Glutamatergic neuron (in vitro differentiated cells): ENCODE results near the gene GPAT2. TPM values are rescaled to one million over a fixed set of nuclear protein-coding genes. Genes with fewer than 3 reads are reported as not detected.
"Not testable (repeated sequence)": the region's sequence is repeated elsewhere in the genome, so short reads cannot be mapped to it uniquely, and the experiment has no call there.

Experiments used
- DNase-seq: peaks from one replicate; pipeline ENCODE4 v3.0.0; 2022
- H3K27ac Mint-ChIP-seq: one replicate; pipeline ENCODE4 v1.8.0; 2020; ENCODE audit warnings: mild to moderate bottlenecking, mixed read lengths, inconsistent platforms; ENCODE audit not compliant: unreplicated experiment
- H3K27me3 Mint-ChIP-seq: one replicate; pipeline ENCODE4 v1.8.0; 2020; ENCODE audit warnings: mild to moderate bottlenecking, moderate library complexity, mixed read lengths, inconsistent platforms; ENCODE audit not compliant: unreplicated experiment
- H3K36me3 Mint-ChIP-seq: one replicate; pipeline ENCODE4 v1.8.0; 2020; ENCODE audit warnings: mild to moderate bottlenecking, mixed read lengths, inconsistent platforms; ENCODE audit not compliant: unreplicated experiment
- H3K4me1 Mint-ChIP-seq: one replicate; pipeline ENCODE4 v1.8.0; 2020; ENCODE audit warnings: mild to moderate bottlenecking, low read depth, mixed read lengths, inconsistent platforms; ENCODE audit not compliant: unreplicated experiment
- H3K4me3 Mint-ChIP-seq: one replicate; pipeline ENCODE4 v1.8.0; 2020; ENCODE audit warnings: mild to moderate bottlenecking, mixed read lengths, inconsistent platforms; ENCODE audit not compliant: unreplicated experiment
- H3K9me3 Mint-ChIP-seq: one replicate; pipeline ENCODE4 v1.8.0; 2020; ENCODE audit warnings: mild to moderate bottlenecking, moderate library complexity, mixed read lengths, inconsistent platforms; ENCODE audit not compliant: unreplicated experiment
- CTCF ChIP-seq: fragments of 200-600 bp; sonication (generic); IDR thresholded peaks from one replicate; pipeline ENCODE4 v1.5.0; 2021; ENCODE audit not compliant: partially characterized antibody, unreplicated experiment
- total RNA-seq: library from RNA; stranded (reverse); fragmentation: NEBNext Ultra II Directional; extraction: Animal tissue kit (Norgen Biotek cat#: 25700); gene quantifications from one replicate; pipeline ENCODE4 v1.2.1, GENCODE V29; 2021; ENCODE audit not compliant: unreplicated experiment

The GPAT2 gene
- total RNA-seq, 1 donor from 2014 or later: 0.47 TPM

GRCh38 chr2:96069878-96070277, 35.2 kb upstream of the GPAT2 start:
- H3K4me3 Mint-ChIP-seq, H3K36me3 Mint-ChIP-seq, H3K9me3 Mint-ChIP-seq, DNase-seq, H3K27me3 Mint-ChIP-seq, H3K27ac Mint-ChIP-seq: not testable (repeated sequence)
- H3K4me1 Mint-ChIP-seq: peaks cover 25% of the 10 kb centered on the region

GRCh38 chr2:96067902-96068581, 33.3 kb upstream of the GPAT2 start:
- H3K9me3 Mint-ChIP-seq, DNase-seq, H3K27me3 Mint-ChIP-seq, H3K36me3 Mint-ChIP-seq, H3K4me3 Mint-ChIP-seq: not testable (repeated sequence)
- peaks cover 25% of the 10 kb centered on the region for H3K4me1 Mint-ChIP-seq
- H3K27ac Mint-ChIP-seq: peak overlapping the region; percentile 38

- not testable (repeated sequence) for H3K36me3 Mint-ChIP-seq
These were observed 32.5 kb upstream of the GPAT2 start for GRCh38 chr2:96067098-96067660.

GRCh38 chr2:96066511-96066910, 31.8 kb upstream of the GPAT2 start:
- peaks cover 13% of the 10 kb centered on the region for H3K4me1 Mint-ChIP-seq
- H3K4me3 Mint-ChIP-seq, H3K36me3 Mint-ChIP-seq, DNase-seq, H3K27me3 Mint-ChIP-seq, H3K9me3 Mint-ChIP-seq, H3K27ac Mint-ChIP-seq: not testable (repeated sequence)

More at GRCh38 chr2:96067098-96067660, 32.5 kb upstream of the GPAT2 start:
- not testable (repeated sequence) for H3K27ac Mint-ChIP-seq, H3K27me3 Mint-ChIP-seq, H3K9me3 Mint-ChIP-seq, H3K4me3 Mint-ChIP-seq, DNase-seq
- peaks cover 19% of the 10 kb centered on the region for H3K4me1 Mint-ChIP-seq

GRCh38 chr2:96065954-96066353, 31.2 kb upstream of the GPAT2 start:
- H3K27me3 Mint-ChIP-seq, H3K36me3 Mint-ChIP-seq, H3K27ac Mint-ChIP-seq, H3K4me3 Mint-ChIP-seq, H3K9me3 Mint-ChIP-seq, DNase-seq: not testable (repeated sequence)
- H3K4me1 Mint-ChIP-seq: peaks cover 13% of the 10 kb centered on the region

- Mint-ChIP-seq H3K27me3 (peaks cover 1% of the 10 kb centered on the region), H3K36me3 (peaks cover 5% of the 10 kb centered on the region), H3K9me3 (peaks cover 1% of the 10 kb centered on the region), H3K27ac (no peak overlapping the region), H3K4me1 (peaks cover 11% of the 10 kb centered on the region), H3K4me3 (no peak overlapping the region)
- TF ChIP-seq CTCF: no peak
- DNase-seq: no peak
These were observed 30.7 kb upstream of the GPAT2 start for GRCh38 chr2:96065381-96065930.

GRCh38 chr2:96064760-96065159, 30.0 kb upstream of the GPAT2 start:
- not testable (repeated sequence) for H3K27me3 Mint-ChIP-seq, H3K27ac Mint-ChIP-seq, H3K4me3 Mint-ChIP-seq, H3K9me3 Mint-ChIP-seq, H3K36me3 Mint-ChIP-seq, DNase-seq
- peaks cover 11% of the 10 kb centered on the region for H3K4me1 Mint-ChIP-seq

- not testable (repeated sequence) for H3K9me3 Mint-ChIP-seq, H3K4me3 Mint-ChIP-seq, H3K27ac Mint-ChIP-seq, H3K36me3 Mint-ChIP-seq, DNase-seq, H3K27me3 Mint-ChIP-seq
- peaks cover 11% of the 10 kb centered on the region for H3K4me1 Mint-ChIP-seq
These were observed 29.4 kb upstream of the GPAT2 start for GRCh38 chr2:96064047-96064675.

- H3K4me3 Mint-ChIP-seq, H3K4me1 Mint-ChIP-seq, H3K9me3 Mint-ChIP-seq, DNase-seq, H3K27me3 Mint-ChIP-seq, H3K36me3 Mint-ChIP-seq, H3K27ac Mint-ChIP-seq: not testable (repeated sequence)
These were observed 28.6 kb upstream of the GPAT2 start for GRCh38 chr2:96063116-96063899.

GRCh38 chr2:96062483-96062882, 27.8 kb upstream of the GPAT2 start:
- H3K4me1 Mint-ChIP-seq, H3K27me3 Mint-ChIP-seq: not testable (repeated sequence)

GRCh38 chr2:96061901-96062300, 27.2 kb upstream of the GPAT2 start:
- not testable (repeated sequence) for H3K4me1 Mint-ChIP-seq, H3K36me3 Mint-ChIP-seq, H3K4me3 Mint-ChIP-seq, H3K27me3 Mint-ChIP-seq, H3K27ac Mint-ChIP-seq, H3K9me3 Mint-ChIP-seq
- peak; percentile 5 for DNase-seq

More at GRCh38 chr2:96062483-96062882, 27.8 kb upstream of the GPAT2 start:
- not testable (repeated sequence) for H3K4me3 Mint-ChIP-seq, H3K36me3 Mint-ChIP-seq, H3K27ac Mint-ChIP-seq, DNase-seq, H3K9me3 Mint-ChIP-seq
